ENCODE measurements around the gene ALG11. TPM values are rescaled to one million over a fixed set of nuclear protein-coding genes. Genes with fewer than 3 reads are reported as not detected.

The ALG11 gene
- total RNA-seq, 1 donor from 2014 or later, result 34.0 TPM

- DNase-seq (ENCODE audit: low read depth, low spot score), result no peak
- no peak overlapping the region for H3K27ac Mint-ChIP-seq (ENCODE audit: unreplicated experiment)
- H3K36me3 Mint-ChIP-seq (ENCODE audit: low read depth), result no peaks in the 10 kb centered on the region
- no peak overlapping the region for H3K4me3 Mint-ChIP-seq
- H3K9me3 Mint-ChIP-seq, result no peaks in the 10 kb centered on the region
- TF ChIP-seq, protein P1, sequence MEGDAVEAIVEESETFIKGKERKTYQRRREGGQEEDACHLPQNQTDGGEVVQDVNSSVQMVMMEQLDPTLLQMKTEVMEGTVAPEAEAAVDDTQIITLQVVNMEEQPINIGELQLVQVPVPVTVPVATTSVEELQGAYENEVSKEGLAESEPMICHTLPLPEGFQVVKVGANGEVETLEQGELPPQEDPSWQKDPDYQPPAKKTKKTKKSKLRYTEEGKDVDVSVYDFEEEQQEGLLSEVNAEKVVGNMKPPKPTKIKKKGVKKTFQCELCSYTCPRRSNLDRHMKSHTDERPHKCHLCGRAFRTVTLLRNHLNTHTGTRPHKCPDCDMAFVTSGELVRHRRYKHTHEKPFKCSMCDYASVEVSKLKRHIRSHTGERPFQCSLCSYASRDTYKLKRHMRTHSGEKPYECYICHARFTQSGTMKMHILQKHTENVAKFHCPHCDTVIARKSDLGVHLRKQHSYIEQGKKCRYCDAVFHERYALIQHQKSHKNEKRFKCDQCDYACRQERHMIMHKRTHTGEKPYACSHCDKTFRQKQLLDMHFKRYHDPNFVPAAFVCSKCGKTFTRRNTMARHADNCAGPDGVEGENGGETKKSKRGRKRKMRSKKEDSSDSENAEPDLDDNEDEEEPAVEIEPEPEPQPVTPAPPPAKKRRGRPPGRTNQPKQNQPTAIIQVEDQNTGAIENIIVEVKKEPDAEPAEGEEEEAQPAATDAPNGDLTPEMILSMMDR (conservative IDR thresholded peaks at IDR 0.05), result no peak
- no peaks in the 10 kb centered on the region for H3K27me3 Mint-ChIP-seq (ENCODE audit: low read depth)
- H3K4me1 Mint-ChIP-seq, result peaks cover 17% of the 10 kb centered on the region
Measured at GRCh38 chr13:51998723-51999509, 13.3 kb upstream of the ALG11 start.

- Mint-ChIP-seq H3K27ac (ENCODE audit: unreplicated experiment) (no peak overlapping the region), H3K4me1 (peaks cover 15% of the 10 kb centered on the region), H3K36me3 (ENCODE audit: low read depth) (no peaks in the 10 kb centered on the region), H3K4me3 (no peak overlapping the region), H3K9me3 (no peaks in the 10 kb centered on the region), H3K27me3 (ENCODE audit: low read depth) (no peaks in the 10 kb centered on the region)
- no peak for DNase-seq (ENCODE audit: low read depth, low spot score)
- TF ChIP-seq, protein P1 (conservative IDR thresholded peaks at IDR 0.05), result no peak
Measured at GRCh38 chr13:51999510-51999911, 12.7 kb upstream of the ALG11 start.

GRCh38 chr13:51999921-52000320 is 12.3 kb upstream of the ALG11 start:
- H3K4me1 Mint-ChIP-seq, result peaks cover 13% of the 10 kb centered on the region
- DNase-seq (ENCODE audit: low read depth, low spot score), result no peak
- no peaks in the 10 kb centered on the region for H3K27me3 Mint-ChIP-seq (ENCODE audit: low read depth)

DNA sequence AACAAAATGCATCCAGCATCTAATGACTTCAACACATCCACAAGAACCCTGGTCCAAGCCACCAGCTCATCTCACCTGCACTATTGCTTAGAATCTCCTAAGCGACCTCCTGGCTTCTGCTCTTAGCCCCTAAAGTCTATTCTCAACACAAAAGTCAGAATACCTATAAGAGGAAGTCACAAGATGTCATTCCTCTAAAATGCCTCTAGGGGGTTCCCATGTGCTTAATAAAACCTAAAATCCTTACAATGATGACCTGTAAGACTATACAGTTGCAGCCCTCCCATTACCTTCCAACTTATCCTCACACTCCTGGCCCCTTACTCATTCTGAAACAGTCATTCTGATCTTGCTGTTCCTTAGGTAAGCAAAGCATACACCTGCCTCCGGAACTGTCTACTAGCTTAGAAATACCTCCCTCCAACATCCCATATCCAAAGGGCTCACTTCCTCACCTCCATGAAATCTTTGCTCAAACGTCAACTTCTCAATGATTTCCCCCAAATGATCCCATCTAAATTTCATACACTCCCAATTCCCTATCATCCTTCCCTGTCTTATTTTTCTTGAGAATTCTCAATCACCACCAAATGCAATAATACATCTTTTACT is 11.0 kb upstream of the ALG11 start:
- no peaks in the 10 kb centered on the region for H3K9me3 Mint-ChIP-seq
- no peak overlapping the region for H3K4me3 Mint-ChIP-seq
- TF ChIP-seq, protein P1 (conservative IDR thresholded peaks at IDR 0.05), result peak; percentile 72
- H3K36me3 Mint-ChIP-seq (ENCODE audit: low read depth), result no peaks in the 10 kb centered on the region
- peaks cover 6% of the 10 kb centered on the region for H3K4me1 Mint-ChIP-seq
- H3K27ac Mint-ChIP-seq (ENCODE audit: unreplicated experiment), result no peak overlapping the region
- DNase-seq (ENCODE audit: low read depth, low spot score), result no peak
- H3K27me3 Mint-ChIP-seq (ENCODE audit: low read depth), result no peaks in the 10 kb centered on the region

More at GRCh38 chr13:51999921-52000320, 12.3 kb upstream of the ALG11 start:
- H3K4me3 Mint-ChIP-seq, result no peak overlapping the region
- TF ChIP-seq, protein P1 (conservative IDR thresholded peaks at IDR 0.05), result no peak
- no peak overlapping the region for H3K27ac Mint-ChIP-seq (ENCODE audit: unreplicated experiment)
- no peaks in the 10 kb centered on the region for H3K9me3 Mint-ChIP-seq
- H3K36me3 Mint-ChIP-seq (ENCODE audit: low read depth), result no peaks in the 10 kb centered on the region

- H3K27me3 Mint-ChIP-seq (ENCODE audit: low read depth), result no peaks in the 10 kb centered on the region
- H3K9me3 Mint-ChIP-seq, result no peaks in the 10 kb centered on the region
- DNase-seq (ENCODE audit: low read depth, low spot score), result no peak
- H3K27ac Mint-ChIP-seq (ENCODE audit: unreplicated experiment), result no peak overlapping the region
- TF ChIP-seq, protein P1 (conservative IDR thresholded peaks at IDR 0.05), result no peak
- H3K4me3 Mint-ChIP-seq, result no peak overlapping the region
- H3K4me1 Mint-ChIP-seq, result peaks cover 6% of the 10 kb centered on the region
- H3K36me3 Mint-ChIP-seq (ENCODE audit: low read depth), result no peaks in the 10 kb centered on the region
Measured at GRCh38 chr13:52002361-52002760, 9.8 kb upstream of the ALG11 start.
